HFFc6 (cell line): ENCODE measurements around the gene NUBPL. TPM values are rescaled to one million over a fixed set of nuclear protein-coding genes. Genes with fewer than 3 reads are reported as not detected.

Experiments
- DNase-seq: peaks from one replicate; pipeline ENCODE4 v3.0.0-alpha.2; 2018
- H3K27ac Mint-ChIP-seq: 2 replicates; pipeline ENCODE4 v1.8.0; 2020; ENCODE audit warnings: mild to moderate bottlenecking, mixed read lengths
- H3K27me3 Mint-ChIP-seq: 2 replicates; pipeline ENCODE4 v1.8.0; 2021; ENCODE audit warnings: mild to moderate bottlenecking, moderate library complexity, mixed read lengths; ENCODE audit not compliant: insufficient read depth
- H3K36me3 Mint-ChIP-seq: 2 replicates; pipeline ENCODE4 v1.8.0; 2021; ENCODE audit warnings: low read depth, mixed read lengths
- H3K4me1 Mint-ChIP-seq: 2 replicates; pipeline ENCODE4 v1.8.0; 2020; ENCODE audit warnings: low read depth, mixed read lengths
- H3K4me3 Mint-ChIP-seq: 2 replicates; pipeline ENCODE4 v1.8.0; 2020; ENCODE audit warnings: mild to moderate bottlenecking, moderate library complexity, mixed read lengths
- H3K9me3 Mint-ChIP-seq: 2 replicates; pipeline ENCODE4 v1.8.0; 2020; ENCODE audit warnings: mild to moderate bottlenecking, mixed read lengths
- CTCF ChIP-seq: fragments of 200-600 bp; sonication (generic); IDR thresholded peaks from 2 replicates; pipeline ENCODE4 v1.5.0; 2021; ENCODE audit warnings: antibody characterized with exemption, mild to moderate bottlenecking
- total RNA-seq, 6 experiments: library from RNA; stranded (reverse); fragmentation: NEBNext Ultra II Directional; extraction: Animal tissue kit (Norgen Biotek cat#: 25700); gene quantifications; 2 replicates in 1 of 6; 3 replicates in 5 of 6; pipeline ENCODE4 v1.2.3, GENCODE V29; 2021

NUBPL gene
- total RNA-seq, 6 experiments from 2014 or later, result 8.2 to 10.7 (median 9.7) TPM

- H3K4me1 Mint-ChIP-seq, result no peaks in the 10 kb centered on the region
- H3K27me3 Mint-ChIP-seq, result peaks cover 1% of the 10 kb centered on the region; the same call in 1 of the 2 replicates
- no peak overlapping the region for H3K4me3 Mint-ChIP-seq
- no peak for DNase-seq
- H3K36me3 Mint-ChIP-seq, result peaks cover 5% of the 10 kb centered on the region; the same call in 1 of the 2 replicates
- no peak overlapping the region for H3K27ac Mint-ChIP-seq
- peaks cover 4% of the 10 kb centered on the region for H3K9me3 Mint-ChIP-seq
- TF ChIP-seq CTCF, result no peak
These were observed 121.6 kb downstream of the NUBPL start for GRCh38 chr14:31682768-31683167.

- Mint-ChIP-seq H3K27ac (no peak overlapping the region), H3K4me1 (no peaks in the 10 kb centered on the region), H3K9me3 (peaks cover 4% of the 10 kb centered on the region), H3K4me3 (no peak overlapping the region), H3K27me3 (peaks cover 1% of the 10 kb centered on the region; the same call in 1 of the 2 replicates), H3K36me3 (peaks cover 2% of the 10 kb centered on the region; the same call in 1 of the 2 replicates)
- no peak for TF ChIP-seq CTCF
- no peak for DNase-seq
These were observed 126.5 kb downstream of the NUBPL start for GRCh38 chr14:31687726-31688125.

GRCh38 chr14:31690056-31690455 is 128.9 kb downstream of the NUBPL start:
- H3K4me3 Mint-ChIP-seq, result no peak overlapping the region
- H3K27ac Mint-ChIP-seq, result no peak overlapping the region
- no peak for TF ChIP-seq CTCF
- no peaks in the 10 kb centered on the region; the same call in 1 of the 2 replicates for H3K27me3 Mint-ChIP-seq
- no peaks in the 10 kb centered on the region for H3K36me3 Mint-ChIP-seq
- no peak for DNase-seq
- no peaks in the 10 kb centered on the region for H3K9me3 Mint-ChIP-seq
- no peaks in the 10 kb centered on the region for H3K4me1 Mint-ChIP-seq

GRCh38 chr14:31692376-31692781 is 131.2 kb downstream of the NUBPL start:
- no peak overlapping the region for H3K4me3 Mint-ChIP-seq

GRCh38 chr14:31696378-31696777 is 135.2 kb downstream of the NUBPL start:
- DNase-seq, result no peak
- H3K27ac Mint-ChIP-seq, result no peak overlapping the region
- H3K4me1 Mint-ChIP-seq, result no peaks in the 10 kb centered on the region
- H3K27me3 Mint-ChIP-seq, result no peaks in the 10 kb centered on the region
- H3K9me3 Mint-ChIP-seq, result peaks cover 5% of the 10 kb centered on the region
- no peak for TF ChIP-seq CTCF
- H3K36me3 Mint-ChIP-seq, result peaks cover under 1% of the 10 kb centered on the region; the same call in 1 of the 2 replicates
- H3K4me3 Mint-ChIP-seq, result no peak overlapping the region

More at GRCh38 chr14:31692376-31692781, 131.2 kb downstream of the NUBPL start:
- Mint-ChIP-seq H3K9me3 (no peaks in the 10 kb centered on the region), H3K27me3 (no peaks in the 10 kb centered on the region), H3K27ac (no peak overlapping the region), H3K36me3 (no peaks in the 10 kb centered on the region), H3K4me1 (no peaks in the 10 kb centered on the region)
- TF ChIP-seq CTCF, result no peak
- DNase-seq, result no peak

- no peak for TF ChIP-seq CTCF
- Mint-ChIP-seq H3K27ac (no peak overlapping the region), H3K9me3 (peaks cover 12% of the 10 kb centered on the region), H3K27me3 (no peaks in the 10 kb centered on the region), H3K4me3 (no peak overlapping the region), H3K4me1 (no peaks in the 10 kb centered on the region), H3K36me3 (peaks cover 24% of the 10 kb centered on the region)
- DNase-seq, result no peak
These were observed 138.6 kb downstream of the NUBPL start for GRCh38 chr14:31699809-31700208.
